Ovary (tissue), 3 donors: ENCODE results near the gene UQCRC1.

Experiments used
- POLR2A ChIP-seq: fragments of 450-650 bp; IDR thresholded peaks from one replicate; pipeline ENCODE4 v1.6.1; 2017; ENCODE audit warnings: antibody characterized with exemption, mild to moderate bottlenecking, moderate library complexity
- TF ChIP-seq, protein P1 (sequence below), 3 donors: fragments of 450-650 bp in 2 of 3; fragments of 200-600 bp in 1 of 3; IDR thresholded peaks; one replicate each; pipeline versions ENCODE4 v1.5.1 to v1.8.0; 2016 to 2022; ENCODE audit warnings: antibody characterized with exemption in 3 of 3, mild to moderate bottlenecking in 1 of 3
- donor health status: DM: no; HTN: no; CAD: no.

DNA sequence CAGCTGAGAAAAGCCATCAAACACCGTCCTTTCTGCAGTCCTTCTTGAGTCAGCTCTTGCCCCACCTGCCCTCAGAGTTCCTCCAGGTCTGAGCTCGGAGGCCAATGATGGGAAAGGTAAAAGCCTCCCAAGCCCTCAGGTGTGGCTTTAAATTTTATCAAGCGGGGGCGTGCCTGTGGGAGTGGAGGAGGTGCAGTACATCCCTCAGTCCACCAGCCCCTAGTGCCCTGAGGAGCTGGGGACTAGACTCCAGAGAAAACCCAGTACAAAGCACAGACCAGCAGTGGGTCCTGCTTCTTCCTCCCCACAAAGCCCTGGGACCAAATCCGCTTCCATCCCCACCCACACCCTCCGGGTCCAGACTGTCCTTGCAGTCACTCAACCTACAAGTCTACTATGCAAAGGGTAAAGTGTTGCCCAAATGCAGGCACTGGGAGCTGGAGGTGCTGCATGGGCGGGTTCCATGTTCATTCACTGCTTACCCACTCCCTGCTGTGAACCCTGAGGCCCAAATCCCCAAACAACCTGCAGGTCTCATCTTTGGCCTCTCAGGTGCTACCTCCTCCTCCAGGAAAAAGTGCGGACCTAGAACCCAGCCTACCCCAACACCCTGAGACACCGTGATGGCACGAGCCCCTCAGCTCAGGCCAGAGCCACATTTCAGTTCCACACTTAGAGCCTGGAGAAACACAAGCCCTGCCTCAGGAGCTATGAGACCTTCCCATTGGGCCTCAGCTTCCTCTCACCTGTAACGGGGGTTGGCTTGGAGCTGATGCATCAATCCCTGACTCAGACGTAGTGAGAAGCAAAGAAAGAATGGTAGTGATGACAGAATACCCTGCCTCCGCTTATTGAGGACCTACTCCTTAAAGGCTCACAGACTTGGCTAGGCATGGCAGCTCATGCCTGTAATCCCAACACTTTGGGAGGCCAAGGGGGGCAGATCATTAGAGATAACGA is 55.3 kb downstream of the UQCRC1 start:
- TF ChIP-seq, protein P1, sequence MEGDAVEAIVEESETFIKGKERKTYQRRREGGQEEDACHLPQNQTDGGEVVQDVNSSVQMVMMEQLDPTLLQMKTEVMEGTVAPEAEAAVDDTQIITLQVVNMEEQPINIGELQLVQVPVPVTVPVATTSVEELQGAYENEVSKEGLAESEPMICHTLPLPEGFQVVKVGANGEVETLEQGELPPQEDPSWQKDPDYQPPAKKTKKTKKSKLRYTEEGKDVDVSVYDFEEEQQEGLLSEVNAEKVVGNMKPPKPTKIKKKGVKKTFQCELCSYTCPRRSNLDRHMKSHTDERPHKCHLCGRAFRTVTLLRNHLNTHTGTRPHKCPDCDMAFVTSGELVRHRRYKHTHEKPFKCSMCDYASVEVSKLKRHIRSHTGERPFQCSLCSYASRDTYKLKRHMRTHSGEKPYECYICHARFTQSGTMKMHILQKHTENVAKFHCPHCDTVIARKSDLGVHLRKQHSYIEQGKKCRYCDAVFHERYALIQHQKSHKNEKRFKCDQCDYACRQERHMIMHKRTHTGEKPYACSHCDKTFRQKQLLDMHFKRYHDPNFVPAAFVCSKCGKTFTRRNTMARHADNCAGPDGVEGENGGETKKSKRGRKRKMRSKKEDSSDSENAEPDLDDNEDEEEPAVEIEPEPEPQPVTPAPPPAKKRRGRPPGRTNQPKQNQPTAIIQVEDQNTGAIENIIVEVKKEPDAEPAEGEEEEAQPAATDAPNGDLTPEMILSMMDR (IDR thresholded peaks at IDR 0.05), result no peak
- no peak for TF ChIP-seq POLR2A
